GM18858 (cell line): ENCODE results near the gene APP.
"Not testable (repeated sequence)": the region's sequence is repeated elsewhere in the genome, so short reads cannot be mapped to it uniquely, and the experiment has no call there.

ENCODE experiments used
- ATAC-seq: cut with Tn5 transposase; IDR thresholded peaks from one replicate; pipeline ENCODE4 v1.9.1; 2021; ENCODE audit not compliant: unreplicated experiment

The APP gene

GRCh38 chr21:26027696-26028095 lies 142.9 kb downstream of the APP start:
- no peak for ATAC-seq

- ATAC-seq, result no peak
Measured at GRCh38 chr21:26025536-26026512, 144.7 kb downstream of the APP start.

GRCh38 chr21:26023406-26023805 lies 147.2 kb downstream of the APP start:
- not testable (repeated sequence) for ATAC-seq

GRCh38 chr21:26022598-26023337 lies 147.8 kb downstream of the APP start:
- not testable (repeated sequence) for ATAC-seq

GRCh38 chr21:26020510-26020909 lies 150.1 kb downstream of the APP start:
- no peak for ATAC-seq

GRCh38 chr21:26020081-26020480 lies 150.5 kb downstream of the APP start:
- no peak for ATAC-seq

- no peak for ATAC-seq
Measured at GRCh38 chr21:26019236-26019635, 151.3 kb downstream of the APP start.

- ATAC-seq, result no peak
Measured at GRCh38 chr21:26013970-26014369, 156.6 kb downstream of the APP start.

GRCh38 chr21:26012482-26012881 lies 158.1 kb downstream of the APP start:
- not testable (repeated sequence) for ATAC-seq

GRCh38 chr21:26011292-26011940 lies 159.2 kb downstream of the APP start:
- no peak for ATAC-seq

GRCh38 chr21:26007951-26008498 lies 162.5 kb downstream of the APP start:
- no peak for ATAC-seq

GRCh38 chr21:26005464-26005863 lies 165.1 kb downstream of the APP start:
- ATAC-seq, result no peak

- no peak for ATAC-seq
Measured at GRCh38 chr21:26003404-26003803, 167.2 kb downstream of the APP start.

- ATAC-seq, result no peak
Measured at GRCh38 chr21:26001356-26001755, 169.2 kb downstream of the APP start.

- ATAC-seq, result no peak
Measured at GRCh38 chr21:25999921-26000582, 170.5 kb downstream of the APP start.

GRCh38 chr21:25997788-25998611 lies 172.6 kb downstream of the APP start:
- no peak for ATAC-seq

GRCh38 chr21:25995278-25995677 lies 175.3 kb downstream of the APP start:
- no peak for ATAC-seq

- ATAC-seq, result no peak
Measured at GRCh38 chr21:25994758-25995163, 175.8 kb downstream of the APP start.

GRCh38 chr21:25988738-25989137 lies 181.8 kb downstream of the APP start:
- ATAC-seq, result no peak

GRCh38 chr21:25987531-25987930 lies 183.0 kb downstream of the APP start:
- no peak for ATAC-seq
